ENCODE results near the gene CARMIL1.
A peak's percentile ranks its signal among the peaks of the same experiment; 100 is the strongest.

The CARMIL1 gene

DNA sequence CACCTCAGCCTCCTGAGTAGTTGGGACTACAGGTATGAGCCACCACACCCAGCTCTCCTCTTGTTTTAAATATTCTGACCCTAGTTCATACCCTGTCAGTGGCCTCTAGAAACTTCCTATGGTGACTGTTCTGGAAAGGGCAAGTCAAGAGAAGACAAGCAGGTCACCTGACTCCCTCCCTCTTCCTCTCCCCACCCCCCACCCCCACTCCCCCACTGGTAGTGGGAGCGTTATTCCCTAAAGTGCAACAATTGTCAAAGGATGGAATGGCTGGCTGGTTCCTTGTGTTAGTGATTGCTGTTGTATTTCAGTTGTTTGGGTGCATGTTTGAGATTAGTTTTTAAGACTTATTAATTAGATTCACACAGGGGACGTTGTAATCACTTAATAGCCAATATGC is 136.1 kb downstream of the CARMIL1 start:
- TF ChIP-seq POLR2A (IDR thresholded peaks at IDR 0.05; ENCODE audit: low read length): no peak
- no peak for TF ChIP-seq GATA1 (IDR thresholded peaks at IDR 0.05; ENCODE audit: low read depth, low read length)
- no peak for DNase-seq

DNA sequence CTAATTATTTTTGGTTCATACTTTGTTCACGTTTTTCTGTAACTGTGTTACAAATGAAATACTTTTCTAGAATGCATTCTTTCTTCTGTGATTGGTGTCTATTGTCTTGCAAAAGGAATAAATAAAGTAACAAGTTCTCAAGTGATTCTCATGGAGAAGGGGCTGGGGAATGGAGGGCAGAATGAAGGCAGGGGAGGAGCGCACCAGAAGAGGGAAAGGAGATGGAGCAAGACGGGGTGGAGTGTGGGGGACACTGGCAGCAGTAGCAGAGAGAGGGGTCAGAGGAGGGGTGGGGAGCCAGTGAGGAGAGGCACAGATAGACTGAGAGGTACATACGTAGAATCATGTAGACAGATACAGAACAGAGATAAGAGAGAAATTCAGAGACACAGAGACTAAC is 136.5 kb downstream of the CARMIL1 start:
- DNase-seq: no peak
- TF ChIP-seq GATA1 (IDR thresholded peaks at IDR 0.05; ENCODE audit: low read depth, low read length): no peak
- no peak for TF ChIP-seq POLR2A (IDR thresholded peaks at IDR 0.05; ENCODE audit: low read length)

DNA sequence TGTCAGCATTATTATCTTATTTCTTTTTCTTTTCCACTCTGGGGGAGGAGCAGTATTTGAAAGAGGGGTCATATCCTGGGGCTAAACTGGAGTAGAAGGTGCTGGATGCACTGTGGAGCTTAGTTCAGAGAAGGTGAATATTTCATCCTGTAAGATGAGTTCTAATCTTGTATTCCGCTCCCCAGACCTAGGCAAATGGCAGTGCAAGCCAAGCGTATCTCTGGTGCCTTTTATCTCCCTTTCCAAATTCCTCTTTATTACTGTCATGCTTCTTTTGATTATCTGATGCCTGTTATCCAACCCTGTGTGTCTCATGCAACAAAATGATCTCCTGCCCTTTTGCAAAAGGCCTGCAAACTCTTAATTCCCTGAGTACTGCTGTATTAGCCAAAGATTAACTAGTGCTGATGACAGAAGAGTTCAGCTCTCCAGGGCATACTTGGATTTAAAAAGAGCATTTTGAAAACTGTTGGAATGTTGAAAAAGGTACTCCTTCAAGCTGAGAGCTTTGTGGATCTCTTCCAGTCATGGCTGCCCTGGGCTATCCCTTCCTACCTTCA is 138.0 kb downstream of the CARMIL1 start:
- peak; percentile 27 to 77 for DNase-seq
- TF ChIP-seq GATA1 (IDR thresholded peaks at IDR 0.05; ENCODE audit: low read depth, low read length) (no peak), POLR2A (IDR thresholded peaks at IDR 0.05; ENCODE audit: low read length) (no peak)

DNA sequence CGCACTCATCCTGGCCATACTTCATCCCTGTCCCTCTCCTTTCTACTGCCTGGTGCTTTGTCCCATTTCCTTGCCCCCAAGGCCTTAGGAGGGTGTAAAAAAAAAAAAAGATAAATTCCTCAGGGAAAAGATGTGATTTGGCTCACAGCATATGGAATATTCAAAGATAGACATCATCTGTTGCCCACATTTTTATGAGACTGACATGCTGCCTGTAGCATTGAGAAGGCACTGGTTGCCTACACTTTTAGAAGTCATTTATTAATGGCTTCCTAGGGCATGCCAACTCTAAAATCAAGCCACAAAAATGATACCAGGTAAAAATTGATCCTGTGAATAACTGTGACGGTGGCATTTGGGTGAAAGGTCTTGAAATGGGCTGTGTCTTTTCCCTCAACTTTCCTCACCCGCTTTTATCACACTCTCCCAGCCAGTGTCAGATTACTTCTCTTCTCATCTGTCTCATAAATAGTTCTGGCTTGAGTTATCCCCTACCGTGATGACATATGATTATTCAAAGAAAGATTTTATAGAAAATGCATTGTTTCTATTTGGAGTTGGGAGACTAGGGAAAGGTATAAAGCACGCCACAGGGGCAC is 139.4 kb downstream of the CARMIL1 start:
- TF ChIP-seq POLR2A (IDR thresholded peaks at IDR 0.05; ENCODE audit: low read length): no peak
- DNase-seq: peak in 1 of 2 experiments; percentile 48

DNA sequence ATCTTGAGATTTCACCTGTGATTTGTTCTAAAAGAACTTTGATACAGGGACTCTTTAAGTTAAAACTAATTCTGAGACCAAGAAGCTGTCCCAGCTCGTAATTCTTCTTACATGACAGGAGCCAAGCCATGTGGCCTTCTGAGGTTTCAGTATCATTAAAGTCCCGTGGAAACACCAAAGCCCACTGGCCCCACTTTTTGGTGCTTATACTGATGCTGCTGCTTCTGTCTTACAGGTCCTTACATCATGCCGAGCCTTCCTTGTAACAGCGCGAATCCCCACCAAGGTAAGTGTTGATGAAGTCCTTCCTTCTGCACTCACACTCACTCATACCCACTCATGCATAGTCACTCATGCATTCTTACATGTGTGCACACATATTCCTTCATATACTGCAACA is 140.7 kb downstream of the CARMIL1 start:
- DNase-seq: peak in 1 of 2 experiments; percentile 10
- no peak for TF ChIP-seq POLR2A (IDR thresholded peaks at IDR 0.05; ENCODE audit: low read length)
- no peak for TF ChIP-seq GATA1 (IDR thresholded peaks at IDR 0.05; ENCODE audit: low read depth, low read length)

DNA sequence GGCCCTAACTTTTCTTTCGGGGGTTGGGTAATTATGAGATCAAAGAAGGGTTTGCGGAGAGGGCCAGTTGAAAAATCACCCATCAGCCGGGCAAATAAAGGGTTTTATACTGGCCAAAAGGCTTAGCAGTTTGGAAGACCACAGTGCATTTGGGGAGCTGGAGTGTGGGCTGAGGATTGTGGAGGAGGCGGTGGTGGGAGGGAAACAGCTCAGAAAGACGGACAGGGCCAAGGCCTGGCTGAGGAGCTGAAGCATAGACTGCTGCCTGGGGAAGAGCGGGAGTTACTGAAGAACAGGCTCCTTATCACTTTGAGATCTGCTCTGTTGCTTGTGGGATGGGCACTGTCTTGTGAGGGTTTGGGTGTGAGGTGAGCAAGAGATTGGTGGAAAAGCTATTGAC is 144.2 kb downstream of the CARMIL1 start:
- DNase-seq: peak; percentile 17 to 52
- TF ChIP-seq GATA1 (IDR thresholded peaks at IDR 0.05; ENCODE audit: low read depth, low read length) (no peak), POLR2A (IDR thresholded peaks at IDR 0.05; ENCODE audit: low read length) (no peak)

DNA sequence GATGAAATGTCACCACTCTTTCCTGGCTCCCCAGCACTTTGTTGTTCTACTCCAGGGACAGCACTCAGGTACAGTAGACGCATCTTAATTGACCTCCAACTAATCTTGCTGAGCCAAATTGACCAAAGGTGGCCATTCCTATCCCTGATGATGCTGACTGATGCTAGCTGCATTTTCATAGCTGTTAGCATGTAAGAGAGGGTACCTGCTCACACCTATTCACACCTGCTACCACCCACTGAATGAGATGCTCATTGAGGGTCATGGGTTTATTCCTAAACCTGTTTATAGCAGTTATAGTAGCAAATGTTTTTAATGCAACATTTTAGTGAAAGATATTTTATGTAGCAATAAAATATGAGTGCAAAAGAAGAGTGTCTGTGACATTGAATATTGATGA is 145.1 kb downstream of the CARMIL1 start:
- no peak for TF ChIP-seq POLR2A (IDR thresholded peaks at IDR 0.05; ENCODE audit: low read length)
- TF ChIP-seq GATA1 (IDR thresholded peaks at IDR 0.05; ENCODE audit: low read depth, low read length): no peak
- DNase-seq: no peak

DNA sequence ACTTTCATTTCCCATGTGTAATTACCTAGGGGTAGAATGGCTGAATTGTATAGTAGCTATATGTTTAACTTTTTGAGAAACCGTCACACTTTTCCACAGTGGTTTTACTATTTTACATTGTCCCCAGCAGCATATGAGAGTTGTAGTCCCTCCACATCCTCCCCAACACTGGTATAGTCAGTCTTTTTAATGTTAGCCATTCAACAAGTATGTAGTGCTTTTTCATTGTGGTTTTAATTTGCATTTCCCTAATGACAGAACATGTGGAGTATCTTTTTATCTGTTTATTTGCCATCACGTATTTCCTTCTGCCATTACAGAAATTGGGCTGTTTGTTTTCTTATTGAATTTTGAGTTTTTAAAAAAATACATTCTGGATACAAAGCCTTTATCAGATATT is 148.4 kb downstream of the CARMIL1 start:
- no peak for TF ChIP-seq POLR2A (IDR thresholded peaks at IDR 0.05; ENCODE audit: low read length)
- no peak for TF ChIP-seq GATA1 (IDR thresholded peaks at IDR 0.05; ENCODE audit: low read depth, low read length)

DNA sequence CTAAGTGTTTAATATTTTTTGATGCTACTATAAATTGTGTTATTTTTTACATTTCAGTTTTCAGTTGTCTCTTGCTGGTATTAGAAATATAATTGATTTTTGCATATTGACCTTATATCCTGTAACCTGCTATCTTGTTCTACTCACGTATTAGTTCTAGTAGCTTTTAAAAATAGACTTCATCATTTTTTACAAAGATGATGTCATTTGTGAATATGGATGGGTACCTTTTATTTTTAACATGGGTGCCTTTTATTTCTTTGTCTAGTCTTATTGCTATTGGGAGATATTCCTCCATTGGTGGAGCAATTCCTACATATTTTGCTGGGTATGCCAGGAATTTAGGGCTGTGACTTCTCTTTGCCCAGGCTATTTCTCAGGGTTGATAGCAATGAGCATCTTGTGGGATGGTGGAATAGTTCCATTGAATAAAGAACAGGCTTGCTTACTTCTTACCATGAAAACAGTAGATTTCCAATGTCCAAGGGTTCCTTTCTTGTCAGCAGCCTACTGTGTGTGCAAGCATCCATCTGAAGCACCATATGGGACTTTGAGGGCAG is 149.7 kb downstream of the CARMIL1 start:
- TF ChIP-seq GATA1 (IDR thresholded peaks at IDR 0.05; ENCODE audit: low read depth, low read length) (no peak), POLR2A (IDR thresholded peaks at IDR 0.05; ENCODE audit: low read length) (no peak)
- DNase-seq: no peak

More for the DNA sequence above, 148.4 kb downstream of the CARMIL1 start:
- DNase-seq: no peak

DNA sequence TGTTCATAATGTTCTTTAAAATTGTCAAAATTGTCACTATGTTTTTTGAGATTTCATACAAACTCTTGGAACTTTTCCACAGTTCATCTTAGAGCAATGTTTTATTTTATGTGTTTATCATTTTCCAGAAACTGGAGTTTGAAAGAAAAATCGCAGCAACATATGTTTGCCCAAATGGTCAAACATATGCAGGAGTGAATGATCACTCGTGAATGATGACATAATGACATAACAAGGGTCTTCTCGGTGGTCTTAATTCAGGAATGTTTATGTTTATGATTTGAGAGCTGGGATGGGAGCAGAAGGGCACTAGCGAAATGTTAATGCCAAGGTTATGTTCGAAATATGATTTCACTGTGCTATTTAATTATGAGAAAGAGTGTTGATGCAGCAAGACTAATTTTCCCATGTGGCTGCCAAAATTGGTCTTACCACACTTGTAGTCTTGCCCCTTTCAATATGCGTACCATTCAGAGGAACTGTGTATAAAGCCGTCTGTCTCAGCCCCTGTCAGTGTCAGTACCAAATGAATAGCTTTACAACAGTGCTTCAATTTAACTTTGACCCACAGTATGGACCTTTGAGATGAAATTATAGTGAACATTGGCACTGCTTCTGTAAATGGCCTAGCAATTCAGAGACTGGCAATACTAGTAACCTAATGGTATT is 152.3 kb downstream of the CARMIL1 start:
- TF ChIP-seq POLR2A (IDR thresholded peaks at IDR 0.05; ENCODE audit: low read length) (no peak), GATA1 (IDR thresholded peaks at IDR 0.05; ENCODE audit: low read depth, low read length) (no peak)
- no peak for DNase-seq

DNA sequence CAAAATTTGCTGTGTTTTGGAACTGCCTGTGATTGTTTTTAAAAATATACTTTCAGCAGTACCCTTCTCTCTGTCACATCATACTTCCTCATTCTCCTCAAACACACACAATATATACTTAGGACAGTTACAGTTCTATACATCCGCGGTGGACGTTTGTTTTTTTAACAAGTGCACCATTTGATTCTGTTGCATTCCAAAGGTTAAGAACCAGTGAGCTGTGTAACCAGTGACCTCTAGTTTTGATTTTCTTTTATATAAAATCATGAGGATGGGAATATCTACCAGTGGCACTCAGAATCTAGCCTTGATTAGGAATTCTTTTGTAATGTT is 152.8 kb downstream of the CARMIL1 start:
- no peak for TF ChIP-seq GATA1 (IDR thresholded peaks at IDR 0.05; ENCODE audit: low read depth, low read length)
- no peak for TF ChIP-seq POLR2A (IDR thresholded peaks at IDR 0.05; ENCODE audit: low read length)
- no peak for DNase-seq

DNA sequence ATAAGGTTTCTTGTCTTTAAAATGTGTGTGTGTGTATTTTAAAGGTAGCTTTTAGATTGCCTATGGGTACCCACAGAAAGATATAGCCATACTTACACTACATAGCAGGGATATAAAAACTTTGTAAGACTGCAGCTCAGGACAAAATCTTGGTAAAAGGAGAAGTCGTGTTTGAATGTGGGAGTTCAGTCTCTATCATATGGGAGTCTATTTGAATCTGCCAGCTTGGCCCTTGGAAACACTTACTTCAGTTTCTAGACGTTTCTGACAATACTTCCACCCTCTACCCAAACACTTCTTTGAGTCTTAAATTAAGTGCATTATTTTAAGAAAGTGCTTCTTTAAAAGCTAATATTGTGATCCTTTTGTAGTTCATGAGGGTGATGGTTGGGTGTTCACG is 155.7 kb downstream of the CARMIL1 start:
- TF ChIP-seq POLR2A (IDR thresholded peaks at IDR 0.05; ENCODE audit: low read length) (no peak), GATA1 (IDR thresholded peaks at IDR 0.05; ENCODE audit: low read depth, low read length) (no peak)
- DNase-seq: no peak

DNA sequence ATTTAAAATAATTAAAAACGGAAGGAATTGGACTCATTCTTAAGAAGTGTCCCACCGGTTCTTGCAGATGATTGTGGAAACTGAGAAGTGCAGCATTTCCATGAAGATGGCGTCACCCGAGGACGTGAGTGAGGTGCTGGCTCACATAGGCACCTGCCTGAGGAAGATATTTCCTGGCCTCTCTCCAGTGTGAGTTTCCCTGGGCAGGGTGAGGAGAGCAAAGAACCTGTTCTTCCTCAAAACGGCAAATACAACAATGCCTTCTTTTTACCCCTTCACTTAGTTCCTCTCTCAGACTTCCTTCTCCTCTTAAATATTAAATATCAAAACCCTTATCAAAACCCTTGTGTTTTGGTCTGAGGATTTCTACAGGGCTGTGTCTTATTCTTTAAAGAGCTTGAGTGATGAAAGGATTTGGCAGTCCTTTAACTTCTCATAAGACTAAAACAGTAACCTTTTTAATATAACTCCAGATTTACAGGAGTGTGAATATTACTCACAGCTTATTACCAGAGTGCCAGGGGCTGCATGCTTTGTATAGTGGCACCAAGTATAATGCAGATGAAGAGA is 156.3 kb downstream of the CARMIL1 start:
- TF ChIP-seq POLR2A (IDR thresholded peaks at IDR 0.05; ENCODE audit: low read length): no peak
- TF ChIP-seq GATA1 (IDR thresholded peaks at IDR 0.05; ENCODE audit: low read depth, low read length): no peak

DNA sequence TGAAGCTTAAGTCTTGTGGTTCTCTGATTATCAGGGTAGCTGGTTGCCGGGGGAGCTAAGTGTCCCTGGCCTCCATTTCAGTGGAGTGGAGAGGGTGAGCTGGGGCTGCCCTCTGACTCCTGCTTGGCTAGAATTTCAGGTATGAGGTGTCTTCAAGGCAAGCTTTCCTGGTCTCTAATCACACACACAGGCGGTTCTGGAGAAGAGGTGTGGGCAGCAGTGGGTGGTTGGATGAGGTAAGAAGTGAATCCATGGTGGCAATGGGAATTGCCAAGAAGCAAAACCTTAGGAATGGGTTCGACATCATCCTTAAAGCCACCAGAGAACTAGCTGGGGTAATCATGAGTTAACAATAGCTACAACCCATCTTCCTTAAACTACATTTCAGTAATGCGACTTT is 157.6 kb downstream of the CARMIL1 start:
- TF ChIP-seq POLR2A (IDR thresholded peaks at IDR 0.05; ENCODE audit: low read length): no peak
- TF ChIP-seq GATA1 (IDR thresholded peaks at IDR 0.05; ENCODE audit: low read depth, low read length): no peak
- DNase-seq: no peak

More for the DNA sequence above, 156.3 kb downstream of the CARMIL1 start:
- no peak for DNase-seq
